ENCODE measurements around the gene FOXL1. TPM values are rescaled to one million over a fixed set of nuclear protein-coding genes. Genes with fewer than 3 reads are reported as not detected.
A peak's percentile ranks its signal among the peaks of the same experiment; 100 is the strongest.

FOXL1 gene
- total RNA-seq, 1 experiment from 2014 or later: 0.11 TPM

DNA sequence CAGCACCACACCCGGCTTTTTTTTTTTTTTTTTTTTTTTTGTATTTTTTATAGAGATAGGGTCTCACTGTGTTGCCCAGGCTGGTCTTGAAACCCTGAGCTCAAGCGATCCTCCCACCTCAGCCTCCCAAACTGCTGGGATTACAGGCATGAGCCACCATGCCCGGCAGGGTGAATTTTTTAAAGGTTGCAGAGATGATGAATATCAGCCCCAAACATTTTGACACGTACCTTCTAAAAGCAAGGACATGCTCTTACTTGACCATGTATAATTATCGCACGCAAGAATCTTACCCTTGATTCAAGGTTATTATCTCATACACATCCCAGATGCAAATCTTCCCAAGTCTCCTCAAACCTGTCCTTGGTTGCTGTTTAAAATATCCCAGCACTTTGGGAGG lies 16.0 kb upstream of the FOXL1 start:
- Mint-ChIP-seq H3K9me3 (ENCODE audit: unreplicated experiment) (no peaks in the 10 kb centered on the region), H3K4me1 (ENCODE audit: low read depth, unreplicated experiment) (peaks cover 6% of the 10 kb centered on the region), H3K36me3 (ENCODE audit: insufficient read depth, unreplicated experiment) (peaks cover 5% of the 10 kb centered on the region), H3K4me3 (ENCODE audit: unreplicated experiment) (no peak overlapping the region), H3K27me3 (ENCODE audit: insufficient read depth, unreplicated experiment) (peaks cover 10% of the 10 kb centered on the region), H3K27ac (ENCODE audit: unreplicated experiment) (no peak overlapping the region)
- intact Hi-C loops (cut with micrococcal nuclease; ENCODE audit: unreplicated experiment): loop anchor here (5.0 kb wide), 1 partner anchor 735 kb away; no protein-coding TSS in a partner anchor
- Histone ChIP-seq H3K4me3 (ENCODE audit: low read depth, low read length) (no peak overlapping the region), H3K36me3 (ENCODE audit: control insufficient read depth, insufficient read depth, low read length) (no peaks in the 10 kb centered on the region), H3K4me1 (no peaks in the 10 kb centered on the region), H3K9me3 (no peaks in the 10 kb centered on the region), H3K27me3 (replicated peaks; ENCODE audit: control insufficient read depth, insufficient read depth, low read length) (no peaks in the 10 kb centered on the region)
- TF ChIP-seq, protein P1, sequence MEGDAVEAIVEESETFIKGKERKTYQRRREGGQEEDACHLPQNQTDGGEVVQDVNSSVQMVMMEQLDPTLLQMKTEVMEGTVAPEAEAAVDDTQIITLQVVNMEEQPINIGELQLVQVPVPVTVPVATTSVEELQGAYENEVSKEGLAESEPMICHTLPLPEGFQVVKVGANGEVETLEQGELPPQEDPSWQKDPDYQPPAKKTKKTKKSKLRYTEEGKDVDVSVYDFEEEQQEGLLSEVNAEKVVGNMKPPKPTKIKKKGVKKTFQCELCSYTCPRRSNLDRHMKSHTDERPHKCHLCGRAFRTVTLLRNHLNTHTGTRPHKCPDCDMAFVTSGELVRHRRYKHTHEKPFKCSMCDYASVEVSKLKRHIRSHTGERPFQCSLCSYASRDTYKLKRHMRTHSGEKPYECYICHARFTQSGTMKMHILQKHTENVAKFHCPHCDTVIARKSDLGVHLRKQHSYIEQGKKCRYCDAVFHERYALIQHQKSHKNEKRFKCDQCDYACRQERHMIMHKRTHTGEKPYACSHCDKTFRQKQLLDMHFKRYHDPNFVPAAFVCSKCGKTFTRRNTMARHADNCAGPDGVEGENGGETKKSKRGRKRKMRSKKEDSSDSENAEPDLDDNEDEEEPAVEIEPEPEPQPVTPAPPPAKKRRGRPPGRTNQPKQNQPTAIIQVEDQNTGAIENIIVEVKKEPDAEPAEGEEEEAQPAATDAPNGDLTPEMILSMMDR (IDR thresholded peaks at IDR 0.05; ENCODE audit: insufficient read depth in 1 of 2, low read depth in 1 of 2, low read length in 1 of 2, severe bottlenecking in 1 of 2, unreplicated experiment in 1 of 2): no peak
- ChIA-PET POLR2A (no interaction called here), CTCF (interaction anchor here (0.6 to 2.7 kb wide), 2 partner anchors 500 to 501 kb away, joined by 3 to 35 read pairs; no protein-coding TSS in a partner anchor)
- DNase-seq: no peak
- no TSS peak for BruUV-seq (replicated peaks)

GRCh38 chr16:86563469-86564345 lies 14.6 kb upstream of the FOXL1 start:
- no peaks in the 10 kb centered on the region for H3K27me3 ChIP-seq (replicated peaks; ENCODE audit: control insufficient read depth, insufficient read depth, low read length)
- H3K4me1 Mint-ChIP-seq (ENCODE audit: low read depth, unreplicated experiment): peaks cover 6% of the 10 kb centered on the region
- peaks cover 10% of the 10 kb centered on the region for H3K27me3 Mint-ChIP-seq (ENCODE audit: insufficient read depth, unreplicated experiment)
- ChIA-PET POLR2A (no interaction called here), CTCF (interaction anchor here (0.5 to 2.7 kb wide), 9 partner anchors 13 to 715 kb away, joined by 3 to 35 read pairs (median 5); no protein-coding TSS in a partner anchor)
- H3K27ac Mint-ChIP-seq (ENCODE audit: unreplicated experiment): no peak overlapping the region
- BruUV-seq (replicated peaks): no TSS peak
- H3K9me3 Mint-ChIP-seq (ENCODE audit: unreplicated experiment): no peaks in the 10 kb centered on the region
- DNase-seq: peak; percentile 88 to 92
- TF ChIP-seq, protein P1 (IDR thresholded peaks at IDR 0.05; ENCODE audit: insufficient read depth in 1 of 2, low read depth in 1 of 2, low read length in 1 of 2, severe bottlenecking in 1 of 2, unreplicated experiment in 1 of 2): peak; percentile 100
- H3K36me3 ChIP-seq (ENCODE audit: control insufficient read depth, insufficient read depth, low read length): no peaks in the 10 kb centered on the region
- peak overlapping the region; percentile 69 for H3K4me3 Mint-ChIP-seq (ENCODE audit: unreplicated experiment)
- intact Hi-C loops (cut with micrococcal nuclease; ENCODE audit: unreplicated experiment): loop anchor here (1.0 to 5.0 kb wide), 4 partner anchors 271 to 734 kb away; no protein-coding TSS in a partner anchor
- H3K4me1 ChIP-seq: no peaks in the 10 kb centered on the region
- H3K36me3 Mint-ChIP-seq (ENCODE audit: insufficient read depth, unreplicated experiment): peaks cover 5% of the 10 kb centered on the region
- peak overlapping the region; percentile 17; the same call in 1 of the 2 replicates for H3K4me3 ChIP-seq (ENCODE audit: low read depth, low read length)
- no peaks in the 10 kb centered on the region for H3K9me3 ChIP-seq

- CTCF ChIA-PET: interaction anchor here (0.7 to 2.7 kb wide), 5 partner anchors 309 to 712 kb away, joined by 3 to 35 read pairs (median 4); no protein-coding TSS in a partner anchor
- H3K36me3 Mint-ChIP-seq (ENCODE audit: insufficient read depth, unreplicated experiment): peaks cover 5% of the 10 kb centered on the region
- H3K4me3 ChIP-seq (ENCODE audit: low read depth, low read length): no peak overlapping the region
- no TSS peak for BruUV-seq (replicated peaks)
- TF ChIP-seq, protein P1 (IDR thresholded peaks at IDR 0.05; ENCODE audit: insufficient read depth in 1 of 2, low read depth in 1 of 2, low read length in 1 of 2, severe bottlenecking in 1 of 2, unreplicated experiment in 1 of 2): no peak
- no peak for DNase-seq
- no peak overlapping the region for H3K27ac Mint-ChIP-seq (ENCODE audit: unreplicated experiment)
- intact Hi-C loops (cut with micrococcal nuclease; ENCODE audit: unreplicated experiment): no loop called here
- POLR2A ChIA-PET: no interaction called here
- H3K4me1 ChIP-seq: no peaks in the 10 kb centered on the region
- peaks cover 6% of the 10 kb centered on the region for H3K4me1 Mint-ChIP-seq (ENCODE audit: low read depth, unreplicated experiment)
- H3K9me3 ChIP-seq: no peaks in the 10 kb centered on the region
- H3K27me3 ChIP-seq (replicated peaks; ENCODE audit: control insufficient read depth, insufficient read depth, low read length): no peaks in the 10 kb centered on the region
- H3K9me3 Mint-ChIP-seq (ENCODE audit: unreplicated experiment): no peaks in the 10 kb centered on the region
- no peaks in the 10 kb centered on the region for H3K36me3 ChIP-seq (ENCODE audit: control insufficient read depth, insufficient read depth, low read length)
- no peak overlapping the region for H3K4me3 Mint-ChIP-seq (ENCODE audit: unreplicated experiment)
- peaks cover 10% of the 10 kb centered on the region for H3K27me3 Mint-ChIP-seq (ENCODE audit: insufficient read depth, unreplicated experiment)
Observed at GRCh38 chr16:86565181-86565631, 13.1 kb upstream of the FOXL1 start.

Data from Caco-2 (cell line).